HG02981 (cell line): ENCODE measurements around the gene STRN4.
"Not testable (repeated sequence)": the region's sequence is repeated elsewhere in the genome, so short reads cannot be mapped to it uniquely, and the experiment has no call there.

Source experiments
- ATAC-seq: cut with Tn5 transposase; IDR thresholded peaks from one replicate; pipeline ENCODE4 v1.9.1; 2021; ENCODE audit warnings: mild to moderate bottlenecking, moderate library complexity; ENCODE audit not compliant: unreplicated experiment

The STRN4 gene

DNA sequence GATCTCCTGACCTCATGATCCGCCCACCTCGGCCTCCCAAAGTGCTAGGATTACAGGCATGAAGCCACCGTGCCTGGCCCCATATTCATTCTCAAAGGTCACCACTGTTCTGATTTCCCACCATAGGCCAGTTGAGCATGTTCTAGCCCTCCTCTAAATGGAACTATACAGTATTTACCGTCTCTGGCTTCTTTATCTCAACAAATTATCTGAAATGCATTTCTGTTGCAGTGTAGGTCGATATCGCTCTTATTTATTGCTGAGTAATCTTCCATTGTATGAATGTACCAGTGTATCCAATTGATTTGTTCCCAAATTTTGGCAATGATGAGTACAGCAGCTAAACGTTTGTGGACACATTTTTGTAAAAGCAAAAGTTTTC lies 26.8 kb upstream of the STRN4 start:
- no peak for ATAC-seq

GRCh38 chr19:46772170-46773017 lies 26.1 kb upstream of the STRN4 start:
- ATAC-seq, result no peak

DNA sequence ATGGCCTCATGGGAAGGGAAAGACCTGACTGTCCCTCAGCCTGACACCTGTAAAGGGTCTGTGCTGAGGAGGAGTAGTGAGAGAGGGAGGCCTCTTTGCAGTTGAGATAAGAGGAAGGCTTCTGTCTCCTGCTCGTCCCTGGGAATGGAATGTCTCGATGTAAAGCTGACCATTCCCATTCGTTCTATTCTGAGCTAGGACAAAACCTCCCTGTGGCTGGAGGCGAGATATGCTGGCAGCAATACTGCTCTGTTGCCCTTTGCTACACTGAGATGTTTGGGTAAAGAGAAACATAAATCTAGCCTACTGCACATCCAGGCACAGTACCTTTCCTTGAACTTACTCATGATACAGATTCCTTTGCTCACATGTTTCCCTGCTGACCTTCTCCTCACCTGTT lies 22.5 kb upstream of the STRN4 start:
- ATAC-seq, result not testable (repeated sequence)

- no peak for ATAC-seq
Observed at GRCh38 chr19:46766569-46767317, 20.5 kb upstream of the STRN4 start.

- no peak for ATAC-seq
Observed at GRCh38 chr19:46764817-46765291, 18.6 kb upstream of the STRN4 start.

DNA sequence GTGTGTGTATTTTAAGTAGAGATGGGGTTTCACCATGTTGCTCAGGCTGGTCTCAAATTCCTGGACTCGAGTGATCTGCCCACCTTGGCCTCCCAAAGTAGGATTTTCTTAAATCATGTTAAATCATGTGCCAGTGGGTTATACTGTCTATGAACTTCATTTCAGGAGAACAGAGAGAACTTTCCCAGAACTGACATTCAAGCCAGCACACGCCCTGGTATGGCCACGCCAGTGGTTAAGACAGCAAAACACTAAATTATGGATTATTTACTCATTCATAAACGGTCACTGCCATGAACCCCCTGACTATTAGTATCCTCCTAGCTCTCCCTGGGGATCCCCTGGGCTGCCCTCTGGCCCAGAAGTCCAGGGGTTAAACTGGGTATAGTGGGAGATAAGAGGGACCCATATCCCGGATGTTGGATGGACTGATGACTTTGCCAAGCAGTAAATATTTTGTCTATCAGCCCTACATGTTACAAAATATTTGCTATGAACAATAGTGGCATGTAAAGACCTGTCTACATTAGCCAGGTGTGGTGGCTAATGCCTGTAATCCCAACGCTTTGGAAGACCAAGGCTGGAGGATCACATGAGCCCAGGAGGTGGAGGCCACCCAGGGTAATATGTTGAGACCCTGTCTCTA lies 16.1 kb upstream of the STRN4 start:
- ATAC-seq, result no peak

DNA sequence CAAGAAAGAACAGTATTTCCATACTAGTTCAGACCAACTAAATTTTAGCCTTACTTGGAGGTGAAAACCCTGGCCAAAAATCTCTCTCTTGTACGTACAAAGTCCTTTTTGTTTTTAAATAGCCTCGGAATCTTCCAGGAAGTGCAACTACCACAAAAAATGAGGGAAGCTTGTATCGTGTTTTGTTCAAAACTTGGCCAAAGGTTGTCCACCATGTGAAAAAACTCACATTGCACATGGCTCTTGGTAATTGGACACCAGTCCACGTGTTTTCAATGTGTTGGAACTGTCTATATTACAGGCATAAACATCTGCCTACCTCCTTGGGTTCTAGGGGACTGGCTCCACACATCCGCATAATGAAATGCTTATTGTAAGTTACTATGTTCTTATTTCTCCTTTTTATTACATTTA lies 15.2 kb upstream of the STRN4 start:
- no peak for ATAC-seq

DNA sequence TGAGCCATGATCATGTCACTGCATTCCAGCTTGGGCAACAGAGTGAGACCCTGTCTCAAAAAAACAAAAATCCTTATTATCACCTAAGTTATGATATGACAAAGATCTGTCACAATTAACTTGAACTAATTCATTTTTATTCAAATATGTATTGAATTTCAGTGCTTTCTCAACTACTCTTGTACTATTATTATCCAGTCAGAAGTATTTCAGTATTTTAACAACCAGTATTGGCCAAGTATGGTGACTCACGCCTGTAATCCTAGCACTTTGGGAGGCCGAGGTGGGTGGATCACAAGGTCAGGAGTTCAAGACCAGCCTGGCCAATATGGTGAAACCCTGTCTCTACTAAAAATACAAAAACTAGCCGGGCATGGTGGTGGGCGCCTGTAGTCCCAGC lies 14.6 kb upstream of the STRN4 start:
- ATAC-seq, result not testable (repeated sequence)

GRCh38 chr19:46760363-46760762 lies 14.1 kb upstream of the STRN4 start:
- ATAC-seq, result no peak

DNA sequence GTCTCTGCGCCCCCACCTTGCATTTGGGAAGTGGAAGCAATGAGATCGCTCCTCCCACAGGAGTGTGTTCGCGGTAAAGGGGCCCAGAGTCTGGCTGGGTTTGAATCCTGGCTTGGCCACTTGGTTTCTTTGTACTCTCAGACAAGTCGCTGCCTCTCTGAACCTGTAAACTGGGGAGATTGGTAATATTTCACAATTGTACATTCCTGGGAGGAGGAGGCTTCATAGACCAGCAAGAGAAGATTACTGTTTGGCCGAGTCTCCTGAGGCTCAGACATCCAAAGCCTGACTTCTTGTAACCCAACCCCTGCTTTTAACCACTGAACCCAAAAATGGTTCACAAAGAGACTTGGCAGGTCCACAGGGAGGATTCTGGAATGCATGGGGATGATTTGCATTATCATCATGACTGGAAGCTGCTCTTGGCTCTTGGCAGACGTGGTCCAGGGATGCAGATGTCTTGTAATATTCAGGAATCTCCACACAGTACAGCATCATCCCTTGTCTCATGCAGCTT lies 13.6 kb upstream of the STRN4 start:
- no peak for ATAC-seq

- no peak for ATAC-seq
Observed at GRCh38 chr19:46759206-46759605, 13.0 kb upstream of the STRN4 start.

DNA sequence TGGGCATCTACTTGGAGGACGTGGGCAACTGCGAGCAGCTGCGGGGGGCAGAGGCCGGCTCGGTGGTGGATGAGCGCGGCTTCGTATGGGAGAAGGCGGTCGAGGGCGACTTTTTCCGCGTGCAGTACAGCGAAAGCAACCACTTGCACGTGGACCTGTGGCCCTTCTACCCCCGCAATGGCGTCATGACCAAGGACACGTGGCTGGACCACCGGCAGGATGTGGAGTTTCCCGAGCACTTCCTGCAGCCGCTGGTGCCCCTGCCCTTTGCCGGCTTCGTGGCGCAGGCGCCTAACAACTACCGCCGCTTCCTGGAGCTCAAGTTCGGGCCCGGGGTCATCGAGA lies 10.3 kb upstream of the STRN4 start:
- ATAC-seq, result no peak

DNA sequence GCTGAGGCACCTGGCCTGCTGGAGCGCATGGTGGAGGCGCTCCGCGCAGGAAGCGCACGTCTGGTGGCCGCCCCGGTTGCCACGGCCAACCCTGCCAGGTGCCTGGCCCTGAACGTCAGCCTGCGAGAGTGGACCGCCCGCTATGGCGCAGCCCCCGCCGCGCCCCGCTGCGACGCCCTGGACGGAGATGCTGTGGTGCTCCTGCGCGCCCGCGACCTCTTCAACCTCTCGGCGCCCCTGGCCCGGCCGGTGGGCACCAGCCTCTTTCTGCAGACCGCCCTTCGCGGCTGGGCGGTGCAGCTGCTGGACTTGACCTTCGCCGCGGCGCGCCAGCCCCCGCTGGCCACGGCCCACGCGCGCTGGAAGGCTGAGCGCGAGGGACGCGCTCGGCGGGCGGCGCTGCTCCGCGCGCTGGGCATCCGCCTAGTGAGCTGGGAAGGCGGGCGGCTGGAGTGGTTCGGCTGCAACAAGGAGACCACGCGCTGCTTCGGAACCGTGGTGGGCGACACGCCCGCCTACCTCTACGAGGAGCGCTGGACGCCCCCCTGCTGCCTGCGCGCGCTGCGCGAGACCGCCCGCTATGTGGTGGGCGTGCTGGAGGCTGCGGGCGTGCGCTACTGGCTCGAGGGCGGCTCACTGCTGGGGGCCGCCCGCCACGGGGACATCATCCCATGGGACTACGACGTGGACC lies 9.7 kb upstream of the STRN4 start:
- no peak for ATAC-seq

DNA sequence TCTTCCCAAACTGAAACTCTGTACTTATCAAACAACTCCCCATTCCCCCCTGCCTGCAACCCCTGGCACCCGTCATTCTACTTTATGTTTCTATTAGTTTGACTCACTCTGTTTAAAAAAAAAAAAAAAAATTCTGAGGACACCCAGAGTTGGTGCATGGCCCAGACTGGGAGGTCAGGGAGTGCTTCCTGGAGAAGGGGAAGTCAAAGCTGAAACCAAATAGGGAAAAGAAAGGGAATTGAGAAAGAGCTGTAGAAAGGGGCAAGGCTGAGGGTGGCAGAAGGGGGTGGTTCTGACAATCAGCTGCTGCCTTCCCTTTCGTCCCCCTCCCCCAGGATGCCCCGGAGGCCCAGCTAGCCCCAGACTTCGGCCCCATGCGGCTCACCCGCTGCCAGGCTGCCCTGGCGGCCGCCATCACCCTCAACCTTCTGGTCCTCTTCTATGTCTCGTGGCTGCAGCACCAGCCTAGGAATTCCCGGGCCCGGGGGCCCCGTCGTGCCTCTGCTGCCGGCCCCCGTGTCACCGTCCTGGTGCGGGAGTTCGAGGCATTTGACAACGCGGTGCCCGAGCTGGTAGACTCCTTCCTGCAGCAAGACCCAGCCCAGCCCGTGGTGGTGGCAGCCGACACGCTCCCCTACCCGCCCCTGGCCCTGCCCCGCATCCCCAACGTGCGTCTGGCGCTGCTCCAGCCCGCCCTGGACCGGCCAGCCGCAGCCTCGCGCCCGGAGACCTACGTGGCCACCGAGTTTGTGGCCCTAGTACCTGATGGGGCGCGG lies 9.0 kb upstream of the STRN4 start:
- no peak for ATAC-seq

GRCh38 chr19:46753420-46754155 lies 7.3 kb upstream of the STRN4 start:
- ATAC-seq, result no peak

GRCh38 chr19:46748325-46749109 lies 2.3 kb upstream of the STRN4 start:
- no peak for ATAC-seq

DNA sequence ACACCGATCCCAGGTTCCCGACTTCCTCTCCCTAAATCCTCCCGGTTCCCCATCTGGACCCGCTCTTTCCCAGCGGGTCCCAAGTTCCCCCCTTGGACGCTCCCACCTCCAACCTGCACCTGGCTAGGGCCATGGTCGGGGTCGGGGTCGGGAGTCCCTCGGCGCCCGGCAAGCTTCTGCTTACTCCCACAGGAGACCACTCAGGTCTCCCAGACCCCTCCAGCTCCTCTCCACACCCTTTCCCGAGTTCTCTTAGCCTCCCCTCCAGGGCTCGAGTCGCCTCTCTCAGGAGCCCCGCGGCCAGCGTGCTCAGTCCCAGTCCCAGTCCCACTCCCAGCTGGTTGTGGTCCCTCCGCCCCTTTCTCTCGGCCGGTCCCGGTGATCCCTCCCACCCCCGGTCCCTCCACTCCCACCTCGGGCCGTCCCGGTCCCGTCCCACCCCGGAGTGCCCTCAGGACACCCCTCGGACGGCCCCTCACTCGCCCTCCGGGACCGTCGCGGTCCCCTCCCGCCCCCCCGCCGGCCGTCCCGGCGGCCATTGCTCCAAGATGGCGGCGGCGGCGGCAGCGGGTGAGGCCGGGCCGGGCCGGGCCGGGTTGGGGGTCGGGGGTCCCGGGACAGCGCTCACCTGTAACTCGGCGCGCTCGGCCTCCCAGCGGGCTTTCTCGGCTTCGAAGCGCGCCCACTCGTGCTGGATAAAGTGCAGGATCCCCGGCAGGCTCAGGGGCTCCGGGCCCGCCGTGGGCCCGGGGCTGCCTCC lies 549 bp downstream of the STRN4 start, which contains the start of gene FKRP:
Gene FKRP, plus strand, starts transcription at position 537 of the 760 bp plus-strand sequence. CDS start 9,394 bp downstream, outside the sequence.
- peak; percentile 42 for ATAC-seq

DNA sequence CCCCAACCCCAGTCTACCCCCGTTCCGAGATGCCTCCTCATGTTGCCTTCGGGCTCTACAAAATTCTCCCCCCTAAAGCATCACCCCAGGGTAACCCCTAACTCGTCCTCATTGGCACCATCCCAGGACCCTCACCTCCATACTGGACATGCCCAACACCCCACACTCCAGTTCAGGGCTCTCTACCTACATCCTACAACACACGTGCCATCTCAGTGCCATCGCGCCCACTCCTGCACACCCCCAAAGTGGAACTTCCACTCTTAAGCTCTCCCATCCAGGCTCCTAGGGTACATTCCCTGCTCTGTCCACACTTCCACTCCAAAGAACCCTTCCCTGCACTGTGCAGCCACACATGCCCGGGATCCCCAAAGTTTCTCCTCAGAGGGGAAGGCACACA lies 1.2 kb downstream of the STRN4 start:
- no peak for ATAC-seq
